Trophoblast cell (in vitro differentiated cells and primary cell): ENCODE data around the gene TMEM91.

Experiments used
- DNase-seq, 2 donors: peaks; one replicate each; pipeline ENCODE4 v3.0.0-alpha.2; 2016
- H2AFZ ChIP-seq: 2 replicates; pipeline ENCODE4 v1.6.1; 2013; ENCODE audit warnings: low read length, moderate library complexity, mild to moderate bottlenecking; ENCODE audit not compliant: insufficient read depth, poor library complexity
- H2AK5ac ChIP-seq: 2 replicates; pipeline ENCODE4 v1.6.1; 2013; ENCODE audit warnings: mild to moderate bottlenecking, low read length
- H2BK120ac ChIP-seq: 2 replicates; pipeline ENCODE4 v1.6.1; 2013; ENCODE audit warnings: low read length, mild to moderate bottlenecking, moderate library complexity; ENCODE audit not compliant: insufficient read depth, poor library complexity
- H2BK12ac ChIP-seq: 2 replicates; pipeline ENCODE4 v1.6.1; 2013; ENCODE audit warnings: mild to moderate bottlenecking, low read length, moderate library complexity
- H2BK5ac ChIP-seq: 2 replicates; pipeline ENCODE4 v1.6.1; 2013; ENCODE audit warnings: low read length, low read depth, moderate library complexity, mild to moderate bottlenecking; ENCODE audit not compliant: poor library complexity
- H3K14ac ChIP-seq: 2 replicates; pipeline ENCODE4 v1.6.1; 2013; ENCODE audit warnings: mild to moderate bottlenecking, low read length
- H3K18ac ChIP-seq: 2 replicates; pipeline ENCODE4 v1.6.1; 2013; ENCODE audit warnings: mild to moderate bottlenecking, low read length
- H3K23ac ChIP-seq: 2 replicates; pipeline ENCODE4 v1.6.1; 2013; ENCODE audit warnings: low read length
- H3K27ac ChIP-seq: 2 replicates; pipeline ENCODE4 v1.5.1; 2013; ENCODE audit warnings: low read depth, mild to moderate bottlenecking, inconsistent platforms, low read length, moderate library complexity
- H3K27me3 ChIP-seq: 2 replicates; pipeline ENCODE4 v1.6.1; 2013; ENCODE audit warnings: inconsistent platforms, mild to moderate bottlenecking, low read length, moderate library complexity; ENCODE audit not compliant: insufficient read depth
- H3K36me3 ChIP-seq, 2 experiments: 1 replicate in 1 of 2; 2 replicates in 1 of 2; pipeline ENCODE4 v1.6.1; 2013; ENCODE audit warnings: low read length in 2 of 2, mild to moderate bottlenecking in 2 of 2, moderate library complexity in 1 of 2; ENCODE audit not compliant: insufficient read depth in 2 of 2, control insufficient read depth in 1 of 2
- H3K4ac ChIP-seq: 2 replicates; pipeline ENCODE4 v1.6.1; 2013; ENCODE audit warnings: low read depth, mild to moderate bottlenecking, low read length, moderate library complexity
- H3K4me1 ChIP-seq, 2 experiments: 1 replicate in 1 of 2; 2 replicates in 1 of 2; pipeline ENCODE4 v1.6.1; 2013; ENCODE audit warnings: low read length in 2 of 2, mild to moderate bottlenecking in 2 of 2, moderate library complexity in 1 of 2; ENCODE audit not compliant: insufficient read depth in 2 of 2, control insufficient read depth in 1 of 2
- H3K4me2 ChIP-seq: 2 replicates; pipeline ENCODE4 v1.6.1; 2013; ENCODE audit warnings: inconsistent platforms, mild to moderate bottlenecking, low read length, moderate library complexity
- H3K4me3 ChIP-seq: 2 replicates; pipeline ENCODE4 v1.5.1; 2013; ENCODE audit warnings: mild to moderate bottlenecking, low read depth, low read length, inconsistent platforms
- H3K79me1 ChIP-seq: one replicate; pipeline ENCODE4 v1.6.1; 2013; ENCODE audit warnings: low read length
- H3K79me2 ChIP-seq: 2 replicates; pipeline ENCODE4 v1.6.1; 2013; ENCODE audit warnings: low read length, mild to moderate bottlenecking; ENCODE audit not compliant: control insufficient read depth, insufficient read depth, poor library complexity
- H3K9ac ChIP-seq: 2 replicates; pipeline ENCODE4 v1.6.1; 2013; ENCODE audit warnings: mild to moderate bottlenecking, low read length
- H3K9me3 ChIP-seq: 2 replicates; pipeline ENCODE4 v1.6.1; 2013; ENCODE audit warnings: low read depth, mild to moderate bottlenecking, control low read depth, inconsistent platforms, low read length; ENCODE audit not compliant: insufficient read depth
- H4K12ac ChIP-seq: 2 replicates; pipeline ENCODE4 v1.6.1; 2013; ENCODE audit warnings: low read depth, mild to moderate bottlenecking, low read length, moderate library complexity
- H4K8ac ChIP-seq: 2 replicates; pipeline ENCODE4 v1.6.1; 2013; ENCODE audit warnings: low read depth, mild to moderate bottlenecking, low read length, moderate library complexity
- H4K91ac ChIP-seq: one replicate; pipeline ENCODE4 v1.6.1; 2013; ENCODE audit warnings: low read depth, mild to moderate bottlenecking, low read length, moderate library complexity
- WGBS: extraction: QIAGEN DNeasy Blood & Tissue Kit; methylation state at CpG from one replicate; pipeline ENCODE4 v1.1.7; 2013; ENCODE audit warnings: missing lambda C conversion rate; ENCODE audit not compliant: insufficient read length, insufficient coverage; ENCODE audit errors: extremely low coverage; 5-methylcytosine and 5-hydroxymethylcytosine counted together

Gene TMEM91

DNA sequence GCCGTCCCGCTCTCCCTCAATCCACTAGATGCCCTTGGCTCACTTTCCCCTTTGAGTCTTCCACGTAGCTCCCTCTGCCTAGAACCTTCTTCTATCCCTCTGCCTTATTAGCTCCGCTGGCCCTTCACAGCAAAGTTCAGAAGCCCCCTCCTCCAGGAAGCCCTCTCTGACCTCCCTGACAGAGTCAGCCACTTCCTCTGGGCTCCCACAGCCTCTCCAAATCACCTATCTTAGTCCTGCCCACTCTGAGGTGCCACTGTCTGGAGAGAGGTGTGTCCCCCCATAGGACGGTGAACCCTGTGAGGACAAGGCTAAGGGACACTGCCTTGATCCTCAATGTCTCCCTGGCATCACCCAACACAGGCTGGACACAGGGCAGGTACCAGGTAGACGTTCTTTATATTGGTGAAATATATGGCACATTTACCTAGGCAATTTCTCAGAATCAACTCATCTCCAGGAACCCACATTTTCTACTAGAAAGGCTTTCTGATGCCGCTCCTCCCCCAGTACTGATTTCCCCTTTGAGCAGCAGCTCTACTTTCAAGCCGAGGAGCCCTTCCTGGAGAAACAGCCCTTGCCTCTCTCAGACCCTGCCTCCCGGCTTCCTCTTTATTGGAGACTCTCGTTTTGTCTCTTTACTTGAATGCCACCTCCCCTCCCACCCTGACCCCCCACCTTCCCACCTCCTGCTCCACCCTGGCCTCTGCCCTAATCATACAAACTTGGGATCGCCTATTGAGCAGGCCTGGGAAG is 19.2 kb upstream of the TMEM91 start:
- no peak overlapping the region for H3K4me3 ChIP-seq
- DNase-seq, result no peak
- no peak overlapping the region for H3K4ac ChIP-seq
- no peak overlapping the region for H3K27ac ChIP-seq
- no peak overlapping the region for H3K9ac ChIP-seq
- no peak overlapping the region for H3K23ac ChIP-seq
- peaks cover 12% of the 10 kb centered on the region for H3K79me2 ChIP-seq
- no CpG with 5 or more reads among the region's 11 CpGs for WGBS
- H3K9me3 ChIP-seq, result peaks cover 4% of the 10 kb centered on the region
- H4K12ac ChIP-seq, result no peak overlapping the region
- H2BK120ac ChIP-seq, result no peak overlapping the region
- no peak overlapping the region for H3K18ac ChIP-seq
- peaks cover 7% of the 10 kb centered on the region for H3K27me3 ChIP-seq
- no peak overlapping the region for H2BK5ac ChIP-seq
- H3K4me1 ChIP-seq, result peaks cover 0 to 2% of the 10 kb centered on the region in 2 experiments
- no peak overlapping the region for H3K4me2 ChIP-seq
- no peak overlapping the region for H2BK12ac ChIP-seq
- peaks cover 17% of the 10 kb centered on the region for H3K79me1 ChIP-seq
- H3K36me3 ChIP-seq, result no peaks in the 10 kb centered on the region
- H3K14ac ChIP-seq, result no peak overlapping the region
- H2AFZ ChIP-seq, result no peak overlapping the region
- no peak overlapping the region for H2AK5ac ChIP-seq
- H4K8ac ChIP-seq, result no peak overlapping the region
- H4K91ac ChIP-seq, result no peak overlapping the region

DNA sequence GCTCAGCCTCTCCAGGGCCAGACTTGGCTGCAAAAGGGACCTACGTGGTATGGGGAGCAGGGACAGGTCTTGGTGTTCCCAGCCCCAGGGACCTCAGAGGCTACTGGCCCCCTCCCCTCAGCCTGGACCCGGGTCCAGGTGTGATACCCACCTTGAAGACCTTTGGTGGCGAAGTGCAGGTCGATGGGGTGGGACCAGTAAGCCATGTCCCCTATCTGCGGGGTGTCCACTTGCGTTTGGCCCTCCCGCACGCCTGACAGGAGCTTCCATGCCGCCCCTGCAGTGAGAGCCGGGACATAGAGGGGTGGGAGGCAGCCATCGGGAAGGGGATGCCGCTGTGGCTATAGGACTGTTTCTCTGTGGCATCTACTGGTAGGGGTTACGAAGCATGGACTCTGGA is 18.6 kb upstream of the TMEM91 start:
- Histone ChIP-seq H3K27ac (no peak overlapping the region), H3K4me2 (no peak overlapping the region)

DNA sequence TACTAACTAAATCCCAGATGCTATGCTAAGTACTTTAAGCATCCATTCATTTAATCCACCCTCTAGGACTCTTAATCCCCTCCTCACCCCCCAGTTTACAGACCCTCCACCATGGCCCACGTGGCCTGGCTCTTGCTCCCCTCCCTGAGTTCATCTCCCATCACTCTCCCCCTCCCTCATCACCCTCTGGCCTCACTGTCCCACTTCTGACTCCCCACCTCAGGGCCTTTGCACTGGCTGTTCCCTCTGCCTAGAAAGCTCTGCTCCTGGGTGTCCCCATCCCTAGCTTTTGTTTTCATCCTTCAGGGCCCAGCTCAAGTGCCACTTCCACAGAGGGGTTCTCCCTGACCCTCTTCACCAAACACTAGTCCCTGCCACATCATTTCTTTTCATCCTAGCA is 16.6 kb upstream of the TMEM91 start:
- Histone ChIP-seq H3K27me3 (no peaks in the 10 kb centered on the region), H3K4me1 (peaks cover 4% of the 10 kb centered on the region in 2 experiments), H3K36me3 (no peaks in the 10 kb centered on the region), H3K27ac (no peak overlapping the region), H2AK5ac (no peak overlapping the region), H3K79me1 (peaks cover 8% of the 10 kb centered on the region), H3K4me3 (no peak overlapping the region), H2BK120ac (no peak overlapping the region), H4K12ac (no peak overlapping the region), H3K18ac (no peak overlapping the region), H4K8ac (no peak overlapping the region), H2BK5ac (no peak overlapping the region), H3K9ac (no peak overlapping the region), H3K14ac (no peak overlapping the region), H3K9me3 (peaks cover 1% of the 10 kb centered on the region), H3K23ac (no peak overlapping the region), H3K79me2 (peaks cover 2% of the 10 kb centered on the region), H2BK12ac (no peak overlapping the region), H2AFZ (no peak overlapping the region), H3K4me2 (no peak overlapping the region), H4K91ac (no peak overlapping the region), H3K4ac (no peak overlapping the region)
- no peak for DNase-seq
- no CpG with 5 or more reads among the region's 1 CpG for WGBS

More for the DNA sequence above, 18.6 kb upstream of the TMEM91 start:
- H3K4ac ChIP-seq, result no peak overlapping the region
- H3K4me3 ChIP-seq, result no peak overlapping the region
- H3K9me3 ChIP-seq, result peaks cover 2% of the 10 kb centered on the region
- peaks cover 7% of the 10 kb centered on the region for H3K79me2 ChIP-seq
- WGBS, result no CpG with 5 or more reads among the region's 13 CpGs
- peaks cover 0 to 2% of the 10 kb centered on the region in 2 experiments for H3K4me1 ChIP-seq
- no peak overlapping the region for H3K23ac ChIP-seq
- H3K36me3 ChIP-seq, result no peaks in the 10 kb centered on the region
- H2BK5ac ChIP-seq, result no peak overlapping the region
- H3K27me3 ChIP-seq, result peaks cover 1% of the 10 kb centered on the region
- H4K91ac ChIP-seq, result no peak overlapping the region
- H4K12ac ChIP-seq, result no peak overlapping the region
- no peak overlapping the region for H3K14ac ChIP-seq
- no peak overlapping the region for H4K8ac ChIP-seq
- H2BK120ac ChIP-seq, result no peak overlapping the region
- H3K9ac ChIP-seq, result peak overlapping the region; percentile 60
- H2AK5ac ChIP-seq, result no peak overlapping the region
- no peak overlapping the region for H2BK12ac ChIP-seq
- no peak overlapping the region for H3K18ac ChIP-seq
- H3K79me1 ChIP-seq, result peaks cover 12% of the 10 kb centered on the region
- no peak overlapping the region for H2AFZ ChIP-seq
- DNase-seq, result no peak

DNA sequence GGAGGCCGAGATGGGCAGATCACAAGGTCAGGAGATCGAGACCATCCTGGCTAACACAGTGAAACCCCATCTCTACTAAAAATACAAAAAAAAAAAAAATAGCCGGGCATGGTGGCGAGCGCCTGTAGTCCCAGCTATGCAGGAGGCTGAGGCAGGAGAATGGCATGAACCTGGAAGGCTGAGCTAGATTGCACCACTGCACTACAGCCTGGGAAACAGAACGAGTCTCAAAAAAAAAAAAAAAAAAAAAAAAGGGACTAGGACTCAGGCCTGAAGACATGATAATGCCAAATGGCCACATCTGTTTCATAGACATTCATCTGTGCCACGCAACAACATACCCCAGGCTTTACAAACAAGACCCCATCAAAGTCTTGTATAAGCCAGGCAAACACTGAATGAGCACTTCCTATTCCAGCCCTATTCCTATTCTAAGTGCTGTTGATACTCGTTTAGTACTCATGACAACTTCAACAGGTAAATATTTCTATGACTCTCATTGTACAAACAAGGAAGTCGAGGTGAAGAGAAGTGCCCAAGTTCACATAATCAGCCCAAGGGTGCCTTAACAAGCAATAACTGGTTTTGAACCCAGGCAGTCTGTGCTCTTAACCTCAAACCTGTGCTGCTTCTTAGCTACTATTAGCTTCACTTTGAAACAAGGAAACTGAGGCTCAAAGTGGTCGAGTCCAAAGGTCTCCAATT is 14.0 kb upstream of the TMEM91 start:
- no peak overlapping the region for H2BK120ac ChIP-seq
- no peak overlapping the region for H3K4me3 ChIP-seq
- peaks cover 1% of the 10 kb centered on the region for H3K9me3 ChIP-seq
- H4K8ac ChIP-seq, result no peak overlapping the region
- no peaks in the 10 kb centered on the region for H3K27me3 ChIP-seq
- no CpG with 5 or more reads among the region's 10 CpGs for WGBS
- H2BK5ac ChIP-seq, result no peak overlapping the region
- H3K79me1 ChIP-seq, result peaks cover 8% of the 10 kb centered on the region
- no peak overlapping the region for H4K12ac ChIP-seq
- H3K4me1 ChIP-seq, result peaks cover 4 to 6% of the 10 kb centered on the region in 2 experiments
- H3K27ac ChIP-seq, result no peak overlapping the region
- no peak overlapping the region for H2AFZ ChIP-seq
- H3K36me3 ChIP-seq, result no peaks in the 10 kb centered on the region
- H2BK12ac ChIP-seq, result no peak overlapping the region
- DNase-seq, result peak; percentile 61 to 78
- no peak overlapping the region for H3K18ac ChIP-seq
- H3K9ac ChIP-seq, result no peak overlapping the region
- peaks cover 2% of the 10 kb centered on the region for H3K79me2 ChIP-seq
- H3K23ac ChIP-seq, result no peak overlapping the region
- no peak overlapping the region for H4K91ac ChIP-seq
- H3K4me2 ChIP-seq, result no peak overlapping the region
- H3K4ac ChIP-seq, result no peak overlapping the region
- H2AK5ac ChIP-seq, result no peak overlapping the region
- no peak overlapping the region for H3K14ac ChIP-seq
